Caki2 (cell line): ENCODE measurements around the gene CEBPE. TPM values are rescaled to one million over a fixed set of nuclear protein-coding genes. Genes with fewer than 3 reads are reported as not detected.
"Not testable (repeated sequence)": the region's sequence is repeated elsewhere in the genome, so short reads cannot be mapped to it uniquely, and the experiment has no call there.

Experiments
- DNase-seq: peaks from one replicate; pipeline ENCODE4 v3.0.0-alpha.2; 2015; ENCODE audit warnings: low read depth
- in situ Hi-C: cut with HindIII; loops from 2 replicates; pipeline ENCODE4 v1.10.0; 2016; ENCODE audit warnings: low sequenced_read_pairs, low pct_unique_long_range_greater_than_20kb, mixed read lengths
- total RNA-seq: library from RNA; depleted of rRNA; stranded (reverse); fragments of >200 nt; shearing (Covaris generic); gene quantifications from 2 replicates; pipeline ENCODE4 v1.2.3, GENCODE V29; 2014; ENCODE audit warnings: low replicate concordance

Gene CEBPE
- total RNA-seq, 1 experiment from 2014 or later, result not detected

GRCh38 chr14:23110579-23111365 lies 8.3 kb downstream of the CEBPE start:
- in situ Hi-C loops, result no loop called here

GRCh38 chr14:23109769-23110168 lies 9.3 kb downstream of the CEBPE start:
- in situ Hi-C loops, result no loop called here
- DNase-seq, result no peak

More at GRCh38 chr14:23110579-23111365, 8.3 kb downstream of the CEBPE start:
- no peak for DNase-seq

- DNase-seq, in situ Hi-C loops: not testable (repeated sequence)
Measured at GRCh38 chr14:23108169-23108568, 10.9 kb downstream of the CEBPE start.

DNA sequence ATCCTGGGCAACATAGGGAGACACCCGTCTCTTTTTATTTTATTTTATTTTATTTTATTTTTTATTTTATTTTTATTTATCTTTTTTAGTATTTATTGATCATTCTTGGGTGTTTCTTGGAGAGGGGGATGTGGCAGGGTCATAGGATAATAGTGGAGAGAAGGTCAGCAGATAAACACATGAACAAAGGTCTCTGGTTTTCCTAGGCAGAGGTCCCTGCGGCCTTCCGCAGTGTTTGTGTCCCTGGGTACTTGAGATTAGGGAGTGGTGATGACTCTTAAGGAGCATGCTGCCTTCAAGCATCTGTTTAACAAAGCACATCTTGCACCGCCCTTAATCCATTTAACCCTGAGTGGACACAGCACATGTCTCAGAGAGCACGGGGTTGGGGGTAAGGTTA lies 11.4 kb downstream of the CEBPE start:
- DNase-seq, in situ Hi-C loops: not testable (repeated sequence)

GRCh38 chr14:23106747-23107045 lies 12.4 kb downstream of the CEBPE start:
- DNase-seq, result no peak
- in situ Hi-C loops, result no loop called here

GRCh38 chr14:23105348-23105824 lies 13.7 kb downstream of the CEBPE start:
- no peak for DNase-seq

DNA sequence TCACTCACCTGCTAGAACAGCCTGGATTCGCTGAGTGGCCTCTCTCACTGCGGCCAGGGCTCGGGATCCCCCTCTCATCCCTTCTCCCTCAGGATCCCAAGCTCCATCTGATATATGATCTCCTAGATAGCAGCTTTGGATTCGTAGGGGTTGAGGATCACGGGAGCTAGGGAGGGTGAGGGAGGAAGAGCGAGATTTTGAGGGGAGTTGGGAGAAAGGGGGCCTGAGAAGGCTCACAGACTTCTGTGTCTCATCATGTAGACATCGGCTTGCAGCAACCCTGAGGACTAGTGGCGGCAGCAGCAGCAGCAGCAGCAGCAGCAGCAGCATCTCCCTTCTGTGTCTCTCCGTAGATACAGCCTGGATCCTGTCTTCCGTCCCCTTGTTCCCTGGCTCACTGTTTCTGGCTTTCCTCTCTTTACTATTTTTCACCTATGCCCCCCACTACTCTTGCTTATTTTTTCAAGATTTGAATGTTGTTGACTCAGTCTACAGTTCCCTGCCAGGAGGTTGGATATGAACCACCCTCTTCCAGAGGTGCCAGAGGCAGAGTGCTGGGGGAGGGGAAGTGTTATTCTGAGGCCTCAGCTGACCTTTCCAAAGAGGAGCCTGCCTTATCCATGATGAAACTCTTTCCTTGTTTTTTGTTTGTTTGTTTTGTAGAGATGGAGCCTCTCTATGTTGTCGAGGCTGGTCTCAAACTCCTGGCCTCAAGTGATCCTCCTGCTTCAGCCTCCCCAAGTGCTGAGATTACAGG lies 14.3 kb downstream of the CEBPE start, which contains the start of gene CIROP:
Gene CIROP (minus strand): TSS at position 399 of the 757 bp plus-strand sequence. CDS start 69 bp downstream, at position 330.
- in situ Hi-C loops, result no loop called here
- DNase-seq, result no peak

More at GRCh38 chr14:23105348-23105824, 13.7 kb downstream of the CEBPE start:
- in situ Hi-C loops, result no loop called here

DNA sequence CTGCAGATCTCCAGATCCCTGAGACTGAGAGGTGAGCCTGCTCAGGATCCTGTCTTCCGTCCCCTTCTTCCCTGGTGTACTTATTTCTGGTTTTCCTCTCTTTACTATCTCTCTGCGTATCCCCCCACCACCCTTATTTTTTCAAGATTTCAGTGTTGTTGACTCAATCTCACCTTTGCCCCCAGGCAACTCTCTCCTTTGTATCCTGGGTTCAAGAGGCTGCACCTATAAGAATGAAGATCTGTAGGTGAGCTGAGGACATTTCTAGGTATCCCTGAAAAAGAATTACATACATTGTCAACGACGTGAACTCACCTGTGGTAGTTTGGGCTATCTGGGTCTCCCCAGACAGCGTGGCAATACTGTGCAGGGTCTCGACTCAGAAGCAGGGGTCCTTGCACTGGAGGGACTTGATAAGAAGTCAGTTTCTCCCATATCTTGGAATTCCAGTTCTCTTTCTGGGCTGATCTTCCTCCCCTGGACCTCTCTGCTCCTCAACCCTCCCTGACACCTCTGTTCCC lies 14.9 kb downstream of the CEBPE start:
- in situ Hi-C loops, result no loop called here
- no peak for DNase-seq

- in situ Hi-C loops, result no loop called here
- DNase-seq, result no peak
Measured at GRCh38 chr14:23103581-23103980, 15.5 kb downstream of the CEBPE start.

- in situ Hi-C loops, result no loop called here
- no peak for DNase-seq
Measured at GRCh38 chr14:23102801-23103200, 16.3 kb downstream of the CEBPE start.

DNA sequence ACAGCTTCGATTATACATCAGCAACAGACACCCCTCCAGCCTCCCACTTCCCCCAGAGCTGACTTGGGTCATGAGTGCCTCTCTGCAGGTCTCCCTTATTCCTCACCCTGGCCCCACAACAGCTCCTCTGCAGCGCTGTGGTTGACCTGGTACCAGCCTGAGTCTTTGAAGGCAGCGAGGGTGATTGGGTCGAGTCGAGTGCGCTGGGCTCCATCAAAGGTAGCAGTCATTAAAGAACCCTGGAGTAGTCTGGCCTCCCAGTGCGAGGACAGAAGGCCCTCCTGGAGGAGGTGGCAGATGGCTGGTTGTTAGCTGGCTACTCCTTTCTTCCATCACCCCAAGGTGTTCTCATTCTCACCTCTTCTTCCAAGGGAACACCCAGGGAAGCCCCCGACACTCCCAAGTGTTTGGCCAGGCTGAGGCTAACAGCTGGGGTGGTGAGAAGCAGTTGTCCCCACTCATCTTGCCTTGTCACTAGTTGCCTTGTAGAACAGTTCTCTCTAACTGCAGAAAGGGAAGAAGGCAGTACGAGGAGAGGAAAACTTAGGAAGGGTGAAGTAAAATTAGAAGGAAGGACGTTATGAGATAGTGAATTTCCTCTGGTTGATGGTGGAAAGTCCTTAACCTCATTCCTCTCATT lies 16.9 kb downstream of the CEBPE start:
- no peak for DNase-seq
- in situ Hi-C loops, result no loop called here

DNA sequence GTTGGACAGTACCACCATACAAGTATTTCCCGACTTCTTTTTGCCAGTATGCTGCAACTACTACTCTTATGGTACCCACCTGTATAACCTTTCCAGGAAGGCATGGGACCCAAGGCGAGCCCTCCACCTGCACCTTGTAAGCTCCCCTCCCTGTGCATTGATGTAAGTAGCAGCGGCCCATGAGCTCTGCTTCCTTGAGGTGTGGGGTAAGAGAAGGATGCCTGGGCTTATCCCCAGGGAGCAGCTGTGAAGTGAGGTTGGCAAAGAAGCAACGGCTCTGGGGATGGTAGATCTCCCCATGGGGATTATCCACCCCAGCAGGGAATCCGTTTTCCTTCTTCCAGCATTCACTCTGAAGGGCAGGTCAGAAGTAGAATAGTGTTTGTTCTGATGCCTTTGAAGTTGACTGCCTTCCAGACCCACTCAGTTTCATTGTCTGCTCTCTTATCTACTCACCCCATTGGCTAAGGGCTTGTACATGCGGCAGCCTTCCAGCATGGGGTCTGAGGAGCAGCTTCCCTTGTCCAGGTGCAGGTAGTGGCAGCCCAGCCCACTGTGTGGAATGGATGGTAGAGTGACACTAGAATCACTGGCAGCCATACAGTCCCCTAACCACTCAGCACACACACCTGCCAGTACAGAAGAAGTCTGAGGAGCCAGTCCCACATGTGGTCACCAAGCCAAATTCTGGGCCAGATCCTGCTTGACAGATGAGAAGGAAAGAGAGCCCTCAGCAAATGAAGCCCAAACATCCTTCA lies 17.7 kb downstream of the CEBPE start:
- in situ Hi-C loops, result no loop called here
- DNase-seq, result no peak

DNA sequence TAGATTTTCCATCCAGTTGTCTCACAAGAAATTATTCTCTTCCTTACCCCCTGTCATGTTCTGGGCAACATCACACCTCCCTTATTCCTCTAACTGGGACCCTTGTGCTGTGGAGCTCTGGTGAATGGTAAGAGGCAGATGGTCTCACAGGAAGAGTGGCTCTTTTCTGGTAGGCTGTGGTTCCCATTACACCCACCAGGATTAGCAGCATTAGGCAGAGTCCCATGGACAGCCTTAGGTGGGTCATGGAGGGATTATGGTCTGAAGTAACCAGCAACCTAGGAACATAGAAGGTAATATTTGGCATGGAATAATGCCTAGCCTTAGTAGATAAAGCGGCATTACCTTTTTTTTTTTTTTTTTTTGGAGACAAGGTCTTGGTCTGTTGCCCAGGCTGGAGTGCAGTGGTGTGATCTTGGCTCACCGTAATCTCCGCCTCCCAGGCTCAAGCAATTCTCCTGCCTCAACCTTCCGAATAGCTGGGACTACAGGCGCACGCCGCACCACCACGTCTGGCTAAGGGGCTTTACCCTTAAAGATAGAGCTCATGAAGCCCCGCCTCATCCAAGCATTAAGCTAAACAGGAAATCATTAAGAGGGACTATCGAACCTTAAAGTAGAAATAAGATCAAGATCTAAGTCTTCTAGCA lies 19.7 kb downstream of the CEBPE start:
- in situ Hi-C loops, result no loop called here
- no peak for DNase-seq

DNA sequence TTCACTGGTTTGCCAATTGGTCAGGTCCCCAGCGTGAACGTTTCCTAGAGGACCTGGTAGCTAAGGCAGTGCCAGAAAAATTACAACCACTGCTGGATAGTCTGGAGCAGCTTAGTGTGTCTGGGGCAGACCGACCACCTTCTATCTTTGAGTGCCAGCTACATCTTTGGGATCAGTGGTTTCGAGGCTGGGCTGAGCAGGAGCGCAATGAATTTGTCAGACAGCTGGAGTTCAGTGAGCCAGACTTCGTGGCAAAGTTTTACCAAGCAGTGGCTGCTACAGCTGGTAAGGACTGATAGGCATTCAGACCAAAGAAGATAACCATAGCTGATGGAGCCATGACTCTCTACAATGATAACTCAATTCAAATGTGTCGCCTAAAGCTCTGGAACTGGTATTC lies 21.3 kb downstream of the CEBPE start:
- no peak for DNase-seq
- in situ Hi-C loops, result no loop called here

- in situ Hi-C loops, result no loop called here
- DNase-seq, result peak; percentile 98
Measured at GRCh38 chr14:23095196-23096108, 23.6 kb downstream of the CEBPE start, which contains the start of gene C14orf119. Gene C14orf119 (plus strand): TSS chr14:23095505. CDS start chr14:23097659, 2,154 bp downstream.

DNA sequence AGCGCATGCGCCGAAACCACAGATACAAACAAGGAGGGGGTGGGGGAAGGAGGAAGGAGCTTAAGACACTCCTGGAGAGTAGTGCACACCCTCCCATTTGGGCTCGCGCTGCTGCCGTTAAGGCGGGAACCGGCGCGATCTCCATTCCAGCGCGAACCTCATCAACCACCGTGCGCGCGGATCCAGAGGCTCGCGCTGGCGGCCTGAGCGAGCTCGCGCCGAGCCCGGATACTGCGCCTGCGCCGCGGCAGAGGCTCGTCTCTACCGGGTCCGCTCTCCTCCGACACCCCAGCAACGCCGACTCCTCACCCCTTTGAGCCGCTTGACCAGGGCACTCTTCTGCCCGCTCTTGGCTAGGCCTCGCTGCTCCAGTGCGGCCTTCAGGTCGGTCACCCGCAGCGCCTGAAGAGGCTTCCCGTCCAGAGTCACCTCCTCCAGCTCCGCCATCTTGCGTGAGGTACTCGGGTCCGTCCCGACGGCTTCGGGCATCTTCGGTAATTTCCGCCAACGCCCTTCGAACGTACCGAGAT lies 24.3 kb downstream of the CEBPE start, which contains the start of gene ACIN1:
Gene ACIN1 (minus strand): TSS at position 471 of the 530 bp plus-strand sequence. CDS start 24 bp downstream, at position 447.
- no peak for DNase-seq
- in situ Hi-C loops, result no loop called here
